KG1 (cell line): ENCODE measurements around the gene APP.
A peak's percentile ranks its signal among the peaks of the same experiment; 100 is the strongest.

Experiments used
- DNase-seq: peaks from one replicate; lab custom pipeline; 2025; lab: John Stamatoyannopoulos, UW

APP gene

DNA sequence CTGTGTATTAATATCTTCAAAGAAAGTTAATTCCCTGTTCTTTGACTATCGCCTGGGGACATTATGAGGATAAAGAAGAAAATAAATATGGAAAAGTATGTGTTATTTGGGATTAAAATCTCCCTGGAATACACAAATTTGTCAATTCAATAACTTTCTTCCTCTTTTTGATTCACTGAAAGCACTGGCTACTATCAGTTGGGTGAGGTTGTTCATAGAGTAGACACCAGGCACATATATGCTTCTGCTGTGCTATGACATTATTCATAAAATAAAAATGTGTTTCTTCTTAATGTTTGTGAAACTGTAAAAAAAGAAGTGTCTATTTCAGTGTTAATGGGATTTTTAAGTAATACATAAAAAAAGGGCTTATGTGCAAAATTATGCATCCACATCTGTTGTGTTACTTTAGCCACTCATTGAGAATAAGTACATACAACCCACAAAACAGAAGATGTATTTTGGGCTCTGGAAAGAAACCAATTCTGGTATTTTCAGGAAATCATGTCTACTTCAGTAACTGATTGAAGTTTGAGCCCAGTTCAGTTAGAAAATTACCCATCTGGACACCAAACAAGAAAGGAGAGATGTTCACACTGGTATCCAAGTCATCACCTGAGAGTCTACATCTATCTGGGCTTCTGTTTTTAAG lies 266.4 kb downstream of the APP start:
- no peak for DNase-seq

DNA sequence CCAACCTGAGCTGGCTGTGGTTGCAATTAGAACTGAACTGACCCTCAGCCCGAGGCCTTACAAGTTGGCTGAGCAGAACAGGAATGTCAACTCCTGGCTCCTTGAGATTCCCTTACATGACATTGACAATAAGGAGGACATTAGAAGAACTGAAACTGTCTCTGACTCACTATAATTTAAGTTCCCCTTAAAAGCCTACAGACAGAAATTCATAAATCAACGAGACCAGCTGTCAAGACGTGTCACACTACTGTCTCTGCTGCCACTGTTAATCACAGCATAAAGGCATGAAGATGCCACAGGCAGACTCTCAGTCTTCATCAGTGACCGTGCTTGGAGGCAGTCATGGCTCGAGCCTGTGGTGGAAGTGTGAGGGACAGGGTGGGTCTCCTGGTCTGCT lies 267.0 kb downstream of the APP start:
- peak; percentile 14 for DNase-seq

DNA sequence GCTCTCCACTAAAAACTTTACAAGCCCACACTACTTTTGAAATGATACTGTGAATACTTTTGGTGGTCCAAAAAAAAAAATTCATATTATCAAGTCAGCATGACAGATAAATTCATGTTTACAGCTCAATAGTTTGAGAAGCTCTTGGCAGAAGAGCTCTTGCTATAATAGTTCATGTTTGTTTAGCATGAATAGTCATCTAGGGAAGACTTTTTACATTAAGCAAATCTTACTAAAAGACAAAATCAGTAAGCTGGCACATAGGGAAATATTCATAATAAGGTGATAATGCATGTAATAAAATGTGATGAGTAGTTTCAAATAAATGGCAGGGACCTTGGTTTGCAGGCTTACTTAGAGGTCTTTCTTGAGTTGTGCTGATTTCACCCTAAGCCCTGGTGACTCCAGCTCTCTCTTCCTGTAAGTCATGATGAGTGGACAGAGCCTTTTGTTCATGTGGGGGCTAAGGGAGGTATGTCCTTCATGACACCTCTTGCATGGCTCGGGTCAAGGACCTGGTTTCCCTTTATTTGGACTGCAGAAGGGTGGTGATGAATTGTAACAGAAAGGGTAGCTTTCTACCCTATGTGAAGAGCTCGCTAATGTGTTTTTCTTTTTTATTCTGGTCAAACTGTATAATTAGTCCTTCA lies 269.1 kb downstream of the APP start:
- DNase-seq, result no peak

DNA sequence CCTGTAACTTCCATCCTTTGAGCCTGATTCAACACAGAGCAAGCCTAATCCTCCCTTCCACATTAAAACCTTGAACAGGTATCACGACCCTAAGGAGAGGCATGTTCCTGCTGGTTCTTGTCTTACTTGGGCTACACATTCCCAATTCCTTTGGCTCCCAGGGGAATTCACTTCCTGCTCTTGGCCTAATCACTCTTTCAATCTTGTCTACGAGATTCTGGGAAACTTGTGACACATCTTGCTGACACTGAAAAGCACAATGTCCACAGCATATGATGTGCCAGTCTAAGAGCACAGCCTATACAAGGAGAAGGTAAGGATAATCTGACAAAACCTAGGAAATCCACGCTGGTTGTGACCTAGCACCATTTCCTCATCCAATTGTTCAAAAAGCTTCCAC lies 271.9 kb downstream of the APP start:
- DNase-seq, result no peak

DNA sequence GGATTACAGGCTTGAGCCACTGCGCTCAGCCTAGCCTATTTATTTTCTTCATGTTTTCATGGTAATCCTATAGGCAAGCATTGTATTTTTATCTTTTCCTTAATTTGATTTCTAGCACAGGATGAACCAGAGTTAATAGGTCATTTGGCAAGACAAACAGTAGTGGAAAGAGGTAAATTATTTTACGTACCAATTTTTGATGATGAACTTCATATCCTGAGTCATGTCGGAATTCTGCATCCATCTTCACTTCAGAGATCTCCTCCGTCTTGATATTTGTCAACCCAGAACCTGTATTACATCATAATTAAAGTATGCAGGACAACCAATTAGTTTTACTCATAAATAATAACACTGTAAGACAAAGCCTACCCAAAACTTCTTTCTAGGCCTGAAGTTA lies 273.2 kb downstream of the APP start:
- no peak for DNase-seq

DNA sequence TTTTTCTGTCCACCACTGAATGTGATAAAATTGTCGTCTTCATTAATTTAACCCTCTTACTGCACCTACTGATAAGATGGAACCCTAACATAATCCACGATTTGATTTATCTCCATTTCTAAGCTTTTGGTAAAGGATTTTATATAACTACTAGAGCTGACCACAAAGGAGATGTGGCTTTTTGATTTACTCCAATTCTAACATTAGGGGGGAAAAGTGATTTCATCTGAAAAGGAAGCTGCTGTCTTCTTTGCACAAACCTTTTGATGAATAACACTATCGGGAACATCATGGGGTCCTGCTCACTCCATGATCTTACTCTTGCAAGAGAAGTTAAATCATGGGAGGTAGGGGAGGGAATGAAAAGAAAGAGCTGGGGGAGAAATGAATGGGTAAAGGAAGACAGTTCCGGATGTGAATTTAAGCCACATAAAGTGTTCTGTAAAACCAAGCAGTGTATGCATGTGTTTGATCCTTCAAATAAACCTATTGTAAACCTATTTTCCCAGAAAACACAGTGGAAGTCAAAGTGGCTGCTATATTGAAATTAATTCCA lies 274.0 kb downstream of the APP start:
- DNase-seq, result no peak

DNA sequence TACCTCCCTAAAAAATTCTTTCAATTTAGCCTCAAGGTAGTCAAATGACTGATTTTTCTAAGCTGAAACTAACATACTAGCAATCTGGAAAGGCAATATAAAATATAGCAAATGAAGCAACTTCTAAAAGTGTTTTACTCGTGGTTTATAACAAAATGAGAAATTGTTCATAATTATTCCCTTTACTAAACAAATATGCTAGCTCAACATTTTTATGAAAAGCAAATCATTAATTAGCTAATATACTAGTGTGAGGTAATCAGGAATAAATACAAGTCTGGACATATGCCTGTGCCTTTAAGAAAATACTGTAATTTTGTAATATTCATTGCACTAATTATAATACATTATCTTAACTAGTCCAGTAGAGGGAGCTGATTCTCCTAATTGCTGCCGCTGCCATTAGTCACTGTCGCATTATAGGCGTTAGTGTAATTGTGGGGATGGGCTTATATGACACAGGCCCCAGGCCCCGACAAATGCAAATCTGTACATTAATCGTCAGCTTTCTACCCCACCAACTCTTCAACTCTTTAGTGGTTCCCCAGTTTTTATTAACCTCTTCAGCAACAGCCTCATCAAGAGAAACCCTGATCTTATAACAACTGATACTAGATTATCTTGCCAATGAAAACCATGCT lies 274.9 kb downstream of the APP start:
- no peak for DNase-seq

DNA sequence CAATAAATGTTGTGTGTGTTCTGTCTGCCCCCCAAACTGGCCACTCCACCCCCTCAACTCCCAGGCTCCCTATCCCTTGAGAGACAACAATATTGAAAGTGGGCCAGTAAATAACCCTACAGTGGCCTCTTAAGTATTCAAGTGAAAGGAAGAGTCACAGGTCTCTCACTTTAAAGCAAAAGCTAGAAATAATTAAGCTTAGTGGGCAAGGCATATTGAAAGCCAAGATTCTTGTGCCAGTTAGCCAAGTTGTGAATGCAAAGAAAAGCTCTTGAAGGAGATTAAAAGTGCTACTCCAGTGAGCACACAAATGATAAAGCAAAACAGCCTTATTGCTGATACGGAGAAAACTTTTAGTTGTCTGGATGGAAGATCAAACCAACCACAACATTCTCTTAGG lies 277.4 kb downstream of the APP start:
- DNase-seq, result no peak

DNA sequence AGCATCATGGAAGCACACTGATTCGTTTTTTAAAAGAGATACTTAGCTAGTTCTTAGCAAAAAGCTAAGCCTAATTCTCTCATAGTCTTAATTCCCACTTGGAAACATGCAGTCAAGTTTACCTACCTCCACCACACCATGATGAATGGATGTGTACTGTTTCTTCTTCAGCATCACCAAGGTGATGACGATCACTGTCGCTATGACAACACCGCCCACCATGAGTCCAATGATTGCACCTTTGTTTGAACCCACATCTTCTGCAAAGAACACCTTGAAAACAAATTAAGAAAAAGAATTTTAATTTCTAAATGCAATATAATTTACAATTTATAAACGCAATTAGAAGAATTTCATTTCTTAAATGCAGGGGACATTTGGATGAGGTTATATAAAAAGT lies 279.0 kb downstream of the APP start:
- DNase-seq, result no peak

DNA sequence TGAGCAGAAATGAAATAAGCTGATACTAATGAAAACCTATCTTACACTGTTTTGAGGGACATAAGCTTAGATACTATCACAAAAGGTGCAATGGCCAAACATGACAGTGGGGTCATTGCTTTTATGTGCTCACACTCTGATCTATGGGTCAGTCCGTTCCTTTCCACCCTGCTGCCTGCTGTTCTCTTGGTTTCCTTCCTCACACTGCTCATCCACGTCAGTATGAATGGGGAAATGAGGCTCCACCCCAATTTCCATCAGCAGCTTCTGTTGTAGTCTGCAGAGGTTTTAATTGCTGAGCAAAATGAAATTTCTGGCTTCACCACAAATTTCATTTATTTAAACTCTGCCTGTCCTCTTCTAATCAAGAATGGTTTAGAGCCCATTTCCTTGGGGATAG lies 280.6 kb downstream of the APP start:
- no peak for DNase-seq

DNA sequence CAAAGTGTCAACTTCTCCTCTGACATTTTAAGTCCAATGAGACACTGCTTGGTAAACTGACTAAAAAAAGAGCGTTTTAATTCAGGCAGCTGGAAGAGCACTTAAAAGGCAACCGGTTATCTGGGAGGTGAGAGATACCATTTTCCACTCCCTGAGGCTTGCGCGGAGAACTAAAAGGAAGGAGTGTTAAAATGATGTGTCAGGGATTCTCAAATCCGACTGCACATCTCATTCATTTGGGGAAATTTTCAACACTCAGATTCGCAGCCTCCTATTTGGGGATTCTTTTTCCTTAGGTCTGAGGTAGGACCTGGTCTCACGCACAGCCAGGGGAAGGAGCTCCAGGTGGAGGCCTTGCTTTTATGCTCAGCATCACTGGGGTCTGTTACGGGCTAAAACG lies 281.9 kb downstream of the APP start:
- DNase-seq, result no peak

DNA sequence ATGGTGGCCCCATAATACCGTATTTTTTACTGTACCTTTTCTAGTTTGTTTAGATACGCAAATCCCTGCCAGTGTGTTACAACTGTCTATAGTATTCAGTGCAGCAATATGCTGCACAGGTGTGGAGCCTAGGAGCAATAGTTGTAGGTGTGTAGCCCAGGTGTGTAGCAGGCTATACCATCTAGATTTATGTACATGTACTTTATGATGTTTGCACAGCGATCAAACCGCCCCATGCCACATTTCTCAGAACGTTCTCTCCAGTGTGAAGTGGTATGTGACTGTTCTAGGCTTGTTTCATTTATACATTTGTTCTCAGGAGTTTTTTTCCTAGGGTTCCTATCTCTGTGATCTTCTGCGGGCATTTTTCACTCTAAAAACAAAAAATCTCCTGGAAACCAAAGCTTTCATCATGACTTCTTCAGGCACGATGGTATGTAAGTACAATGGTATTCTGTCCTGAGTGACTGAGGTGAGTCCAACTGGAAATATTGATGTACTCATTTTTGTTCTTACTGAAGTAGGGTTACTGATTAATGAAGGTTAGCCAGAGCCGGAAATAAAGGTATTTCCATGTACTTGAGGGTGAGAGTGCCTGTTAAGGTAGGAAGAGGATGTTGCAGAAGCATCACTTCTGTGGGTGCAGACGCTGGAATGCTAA lies 282.8 kb downstream of the APP start:
- DNase-seq, result no peak

DNA sequence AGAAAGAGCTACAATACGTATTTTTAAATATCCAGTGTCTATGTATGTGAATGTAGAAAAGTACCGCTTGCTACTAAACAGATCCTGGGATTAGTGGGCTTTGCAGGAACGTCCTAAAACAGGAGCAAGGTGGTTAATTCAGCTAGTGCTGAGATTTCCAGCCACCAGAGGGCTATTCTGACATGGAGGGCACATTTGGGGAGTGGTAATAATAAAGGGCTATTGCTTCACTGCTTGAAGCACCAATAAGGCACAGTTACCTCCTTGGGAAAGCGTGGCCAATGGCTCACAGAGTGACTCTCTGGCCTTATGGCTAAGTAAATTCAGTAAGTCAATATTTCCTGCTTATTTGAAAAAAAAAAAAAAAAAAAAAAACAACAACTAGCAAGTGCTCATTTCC lies 283.4 kb downstream of the APP start:
- DNase-seq, result no peak

DNA sequence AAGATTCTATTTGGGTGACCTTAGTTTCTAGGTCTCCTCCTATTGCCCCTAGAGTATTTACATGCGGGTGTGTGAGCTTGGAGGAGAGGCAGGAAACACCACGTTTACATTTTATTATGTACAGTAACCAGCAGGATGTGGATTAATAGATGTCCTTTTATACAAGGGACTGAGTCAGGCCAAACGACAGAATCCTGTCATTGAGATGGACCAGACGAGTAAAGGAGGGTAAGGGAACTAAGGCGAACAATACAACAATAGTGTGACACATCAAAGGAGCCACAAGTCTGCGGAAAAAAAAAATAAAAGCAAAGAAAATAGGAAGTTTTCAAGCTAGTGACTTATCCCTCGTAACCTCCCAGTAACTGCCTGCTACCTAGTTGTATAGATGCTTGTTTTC lies 284.7 kb downstream of the APP start:
- no peak for DNase-seq

DNA sequence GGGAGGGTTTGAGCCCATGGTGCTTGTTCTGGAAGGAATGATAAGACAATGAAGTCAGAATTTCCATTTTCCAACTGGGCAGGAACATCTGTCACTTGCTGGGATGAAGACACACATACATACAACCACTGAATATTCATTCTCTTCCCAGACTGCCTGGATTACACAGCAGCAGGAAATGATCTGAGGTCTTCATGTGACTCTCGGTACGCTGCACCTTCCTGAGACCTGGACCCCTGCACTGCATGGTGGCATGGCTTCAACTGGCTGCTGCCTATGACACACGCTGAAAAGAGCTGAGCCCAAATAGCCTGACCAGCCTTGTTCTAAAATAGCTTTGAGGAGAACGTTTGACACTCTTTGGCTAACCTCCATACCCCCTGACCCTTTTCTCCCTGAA lies 285.2 kb downstream of the APP start:
- no peak for DNase-seq

DNA sequence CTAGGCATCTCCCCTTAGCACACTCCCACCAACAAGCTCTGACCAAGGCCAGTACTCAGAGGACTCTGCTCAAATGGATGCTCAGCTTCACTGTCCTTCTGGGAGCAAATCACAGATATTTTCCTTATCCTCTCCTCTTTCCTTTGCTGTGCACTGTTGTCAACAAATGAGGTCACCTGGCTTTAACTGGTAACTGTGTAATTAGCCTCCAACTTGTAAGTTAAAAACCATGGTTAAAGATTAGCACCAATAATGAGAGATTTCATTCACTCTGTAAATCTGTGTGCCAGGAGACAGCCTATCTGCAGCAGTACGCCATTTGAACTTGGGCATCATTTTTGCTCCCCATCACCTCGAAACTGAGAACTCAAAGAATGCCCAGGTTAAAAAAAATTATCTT lies 286.3 kb downstream of the APP start:
- no peak for DNase-seq

DNA sequence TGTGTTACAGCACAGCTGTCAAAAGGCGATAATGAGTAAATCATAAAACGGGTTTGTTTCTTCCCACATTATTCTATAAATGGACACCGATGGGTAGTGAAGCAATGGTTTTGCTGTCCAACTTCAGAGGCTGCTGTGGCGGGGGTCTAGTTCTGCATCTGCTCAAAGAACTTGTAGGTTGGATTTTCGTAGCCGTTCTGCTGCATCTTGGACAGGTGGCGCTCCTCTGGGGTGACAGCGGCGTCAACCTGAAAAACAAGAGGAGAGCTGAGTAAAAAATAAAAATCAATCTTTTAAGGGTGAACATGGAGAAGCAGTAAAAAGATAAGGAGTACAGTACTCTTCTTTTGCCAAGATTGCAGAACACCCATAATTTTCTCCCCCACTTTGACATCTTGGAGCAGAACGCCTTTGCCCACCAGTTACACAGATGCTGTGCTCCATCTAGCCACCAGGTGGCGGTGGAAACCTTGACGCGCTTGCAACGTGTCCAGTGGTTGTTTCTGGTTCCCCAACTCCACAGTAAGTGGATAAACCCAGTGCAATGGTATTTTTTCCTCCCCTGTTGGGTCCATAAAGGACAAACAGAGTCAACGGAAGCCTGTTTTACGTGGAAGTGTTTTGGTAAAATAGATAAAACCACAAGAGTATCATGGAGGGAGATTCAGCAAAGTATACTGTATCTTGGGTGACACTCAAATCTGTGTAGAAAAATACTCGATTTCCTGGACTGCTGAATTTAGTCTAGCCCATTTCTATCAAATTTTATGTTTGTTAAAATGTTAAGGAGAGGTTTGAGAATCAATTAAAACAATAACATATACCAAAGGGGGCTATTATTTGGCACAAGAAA lies 288.8 kb downstream of the APP start:
- peak; percentile 16 for DNase-seq

DNA sequence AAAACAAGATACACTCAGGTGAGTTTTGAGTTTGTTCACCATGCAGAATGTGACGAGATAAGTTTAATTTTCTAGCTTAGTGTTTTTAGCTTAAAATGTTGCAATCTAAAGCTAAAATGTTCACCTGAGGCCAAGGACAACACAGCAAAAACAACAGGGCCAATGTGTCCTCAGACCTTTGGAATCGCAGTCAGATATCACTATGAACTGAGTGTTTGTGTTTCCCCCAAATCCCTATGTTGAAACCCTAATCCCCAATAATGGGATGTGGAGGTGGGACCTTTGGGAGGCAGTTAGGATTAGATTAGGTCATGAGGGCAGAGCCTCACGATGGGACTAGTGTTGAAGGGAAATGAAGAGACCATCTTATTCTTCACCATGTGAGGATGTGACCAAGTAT lies 291.4 kb downstream of the APP start:
- DNase-seq, result no peak

DNA sequence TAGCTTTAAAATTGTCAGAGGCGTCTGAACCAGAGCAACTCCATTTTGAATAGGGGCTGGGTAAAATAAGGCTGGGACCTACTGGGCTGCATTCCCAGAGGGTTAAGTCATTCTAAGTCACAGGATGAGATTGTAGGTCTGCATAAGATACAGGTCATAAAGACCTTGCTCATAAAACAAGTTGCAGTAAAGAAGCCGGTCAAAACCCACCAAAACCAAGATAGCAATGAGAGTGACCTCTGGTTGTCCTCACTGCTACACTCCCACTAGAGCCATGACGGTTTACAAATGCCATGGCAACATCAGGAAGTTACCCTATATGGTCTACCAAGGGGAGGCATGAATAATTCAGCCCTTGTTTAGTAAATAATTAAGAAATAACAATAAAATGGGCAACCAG lies 292.2 kb downstream of the APP start:
- no peak for DNase-seq

DNA sequence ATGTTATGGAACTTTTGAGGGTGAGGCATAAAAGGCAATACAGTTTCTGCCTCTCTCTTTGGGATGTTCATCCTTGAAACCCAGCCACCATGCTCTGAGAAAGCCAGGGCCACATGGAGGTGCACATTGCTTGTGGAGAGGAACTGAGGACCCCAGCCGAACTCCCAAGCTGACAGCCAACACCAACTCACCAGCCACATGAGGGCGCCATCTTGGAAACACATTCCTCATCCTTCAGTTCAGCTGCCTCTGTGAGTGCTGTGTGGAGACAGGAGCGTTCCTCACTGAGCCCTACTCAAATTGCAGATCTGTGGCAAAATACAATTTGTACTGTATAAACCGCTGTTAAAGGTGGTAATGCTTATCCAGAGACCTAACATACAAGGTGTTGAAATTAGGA lies 298.3 kb downstream of the APP start:
- no peak for DNase-seq

DNA sequence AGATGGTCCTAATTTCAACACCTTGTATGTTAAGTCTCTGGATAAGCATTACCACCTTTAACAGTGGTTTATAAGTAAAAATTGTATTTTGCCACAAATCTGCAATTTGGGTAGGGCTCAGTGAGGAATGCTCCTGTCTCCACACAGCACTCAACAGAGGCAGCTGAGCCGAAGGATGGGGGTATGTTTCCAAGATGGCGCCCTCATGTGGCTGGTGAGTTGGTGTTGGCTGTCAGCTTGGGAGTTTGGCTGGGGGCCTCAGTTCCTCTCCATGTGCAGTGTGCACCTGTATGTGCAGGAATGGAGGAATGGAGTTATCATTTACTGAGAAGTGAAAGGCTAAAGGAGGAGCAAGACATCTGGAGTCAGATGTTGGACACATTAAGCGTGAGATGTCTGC lies 299.0 kb downstream of the APP start:
- DNase-seq, result no peak

DNA sequence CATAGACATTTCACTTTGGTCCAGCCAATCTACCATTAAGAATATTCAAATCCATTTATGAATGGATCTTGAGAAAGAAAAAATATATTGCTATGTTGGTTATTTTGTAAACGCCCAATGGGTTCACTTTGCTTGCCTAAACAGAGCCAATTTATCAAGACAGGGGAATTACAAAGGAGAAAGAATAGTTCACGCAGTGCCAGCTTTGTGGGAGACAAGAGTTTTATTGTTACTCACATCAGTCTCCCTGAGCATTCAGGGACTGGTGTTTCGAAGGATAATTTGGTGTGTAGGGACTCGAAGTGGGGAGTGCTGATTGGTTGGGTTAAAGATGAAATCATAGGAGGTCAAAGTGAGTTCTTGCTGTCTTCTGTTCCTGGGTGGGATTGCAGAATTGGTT lies 300.5 kb downstream of the APP start:
- no peak for DNase-seq
